T follicular helper cell (primary cell): ENCODE measurements around the gene MRPL28.
A peak's percentile ranks its signal among the peaks of the same experiment; 100 is the strongest.
"Not testable (repeated sequence)": the region's sequence is repeated elsewhere in the genome, so short reads cannot be mapped to it uniquely, and the experiment has no call there.

Experiments used
- DNase-seq: peaks from one replicate; pipeline ENCODE4 v3.0.0-alpha.2; 2020; ENCODE audit warnings: low read depth

Gene MRPL28

DNA sequence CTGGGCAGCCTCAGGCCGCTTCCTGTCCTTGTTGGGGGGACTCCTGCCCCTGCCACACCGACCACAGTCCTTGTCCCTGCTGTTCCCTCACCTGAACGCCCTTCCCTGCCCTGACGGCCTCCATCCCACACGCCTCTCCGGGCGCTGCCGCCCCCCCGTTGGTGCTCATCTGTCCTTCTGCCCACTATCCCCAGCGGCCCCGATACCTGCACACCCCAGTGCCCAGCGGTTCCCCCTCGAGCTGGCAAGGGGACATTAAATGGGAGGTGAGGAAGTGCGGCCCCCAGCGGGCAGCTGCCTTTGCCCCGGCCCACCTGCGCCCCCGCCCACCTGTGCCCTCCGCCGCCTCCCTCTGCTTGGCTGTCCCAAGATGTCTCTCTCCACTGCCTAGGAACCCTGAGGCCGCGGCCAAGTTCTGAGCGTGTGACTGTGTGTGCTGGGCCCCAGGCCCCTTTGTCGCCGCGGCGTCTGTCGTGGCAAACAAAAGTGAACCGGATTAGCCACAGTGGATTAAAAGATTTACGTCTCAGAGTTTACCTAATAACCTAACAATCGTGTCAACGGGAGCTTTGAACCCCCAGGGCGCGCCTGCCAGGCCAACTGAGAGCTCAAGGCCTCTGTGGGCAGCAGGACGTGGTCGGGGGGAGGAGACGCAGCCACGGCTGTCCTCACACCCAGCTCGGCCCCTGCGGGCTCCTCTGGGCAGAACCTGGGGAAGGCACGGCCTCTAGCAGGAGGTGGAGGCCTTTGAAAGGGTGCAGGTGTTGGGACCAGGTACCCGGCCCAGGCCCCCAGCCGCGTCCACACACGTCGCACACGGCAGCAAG lies 10.3 kb downstream of the MRPL28 start:
- DNase-seq: no peak

DNA sequence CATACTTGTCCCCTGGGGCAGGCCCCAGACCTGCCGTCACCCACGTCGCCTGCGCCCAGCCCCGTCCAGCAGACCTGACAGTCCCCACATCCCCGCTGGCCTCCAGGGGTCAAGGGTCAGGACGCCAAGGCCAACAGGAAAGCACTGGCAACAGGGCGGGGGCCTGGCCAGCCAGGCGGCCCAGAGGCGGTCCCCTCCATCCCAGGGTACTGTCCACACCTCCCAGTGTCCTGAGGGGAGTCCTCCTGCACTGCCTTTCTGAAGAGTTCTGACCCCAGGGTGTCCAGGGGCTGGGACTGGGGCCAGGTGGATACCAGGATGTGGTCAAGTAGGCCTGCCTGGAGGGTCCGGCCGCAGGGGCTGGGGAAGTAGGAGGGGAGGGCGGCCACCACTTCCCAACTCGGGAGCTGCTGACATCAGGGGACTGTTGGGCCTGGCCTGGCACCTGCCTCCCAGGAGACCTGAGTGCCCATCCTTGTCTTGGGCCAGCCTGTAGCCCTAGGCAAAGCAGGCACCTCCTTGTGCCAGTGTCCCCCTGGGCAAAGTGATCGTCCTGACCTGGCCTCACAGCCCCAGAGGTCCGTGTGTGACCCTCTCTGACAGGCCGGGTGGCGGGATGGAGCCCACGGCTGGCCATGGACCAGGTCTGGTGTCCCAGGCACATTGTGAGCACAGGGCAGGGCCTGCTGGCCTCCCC lies 11.1 kb downstream of the MRPL28 start:
- DNase-seq: no peak

DNA sequence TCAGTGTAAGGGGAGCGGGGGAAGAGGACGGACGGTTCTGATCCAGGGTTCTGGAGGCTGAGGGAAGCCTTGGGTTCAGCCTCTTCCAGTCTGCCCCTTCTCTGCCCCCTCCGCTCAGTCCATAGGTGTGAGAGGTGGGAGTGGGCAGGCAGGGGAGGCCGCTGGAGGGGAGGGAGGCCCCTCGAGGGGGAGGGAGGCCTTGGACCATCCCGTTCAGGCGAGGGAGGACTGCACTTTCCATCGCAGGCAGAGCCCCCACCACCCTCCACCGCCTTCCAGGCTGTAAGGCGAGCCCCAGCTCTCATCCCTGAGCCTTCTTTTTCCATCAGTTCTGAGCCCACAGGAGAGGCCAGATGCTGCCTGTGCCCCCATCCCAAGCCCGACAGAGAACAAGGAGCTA lies 13.6 kb downstream of the MRPL28 start:
- no peak for DNase-seq

DNA sequence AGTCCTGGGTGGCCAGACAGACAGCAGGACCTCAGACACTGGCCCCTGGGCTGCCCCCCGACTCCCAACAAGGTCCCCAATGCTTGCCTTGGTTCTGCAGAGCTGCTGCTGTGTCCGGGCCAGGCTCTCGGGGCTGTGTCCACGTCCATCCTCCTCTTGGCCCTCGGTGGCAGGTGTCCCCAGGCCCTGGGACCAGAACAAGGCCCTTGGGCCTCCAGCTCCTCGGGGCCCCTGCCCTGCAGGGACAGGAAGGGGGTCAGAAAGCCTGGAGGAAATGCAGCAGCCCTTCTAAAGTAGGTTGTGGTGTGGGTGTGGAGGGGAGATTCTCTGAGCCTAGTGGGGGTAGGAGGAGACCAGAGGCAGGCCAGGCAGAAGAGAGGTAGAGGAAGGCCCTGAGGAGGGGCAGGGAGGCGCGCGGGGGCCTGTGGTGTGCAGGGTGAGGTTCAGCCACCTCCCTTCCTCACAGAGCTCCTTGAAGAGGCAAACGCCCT lies 15.3 kb downstream of the MRPL28 start:
- no peak for DNase-seq

DNA sequence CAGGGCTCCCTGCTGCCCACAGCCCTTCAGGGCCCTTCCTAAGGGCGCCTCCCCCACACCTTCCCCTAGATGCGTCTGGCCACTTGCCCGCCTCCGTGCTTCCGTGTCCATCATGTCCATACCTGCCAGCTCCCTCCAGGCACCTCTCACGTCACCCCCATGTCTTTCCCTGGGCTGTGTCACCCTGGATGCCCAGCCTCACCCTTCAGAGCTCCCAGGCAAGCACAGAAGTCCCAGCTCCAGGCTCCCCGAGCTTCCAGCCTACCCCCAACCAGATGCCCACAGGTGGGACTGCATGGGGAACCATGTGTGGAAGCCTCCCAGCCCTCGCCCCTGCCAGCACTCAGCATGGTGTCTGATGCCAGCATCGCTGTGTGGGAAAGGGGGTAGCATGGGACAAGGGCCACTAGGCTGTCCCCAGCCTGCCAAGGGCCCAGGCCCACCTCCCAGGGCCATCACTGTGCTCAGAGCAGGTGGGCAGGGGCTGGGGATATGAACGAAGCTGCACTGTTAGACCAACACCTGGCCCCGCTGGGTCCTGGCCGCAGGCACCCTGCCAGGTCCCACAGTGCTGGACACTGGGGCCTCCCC lies 16.0 kb downstream of the MRPL28 start:
- no peak for DNase-seq

DNA sequence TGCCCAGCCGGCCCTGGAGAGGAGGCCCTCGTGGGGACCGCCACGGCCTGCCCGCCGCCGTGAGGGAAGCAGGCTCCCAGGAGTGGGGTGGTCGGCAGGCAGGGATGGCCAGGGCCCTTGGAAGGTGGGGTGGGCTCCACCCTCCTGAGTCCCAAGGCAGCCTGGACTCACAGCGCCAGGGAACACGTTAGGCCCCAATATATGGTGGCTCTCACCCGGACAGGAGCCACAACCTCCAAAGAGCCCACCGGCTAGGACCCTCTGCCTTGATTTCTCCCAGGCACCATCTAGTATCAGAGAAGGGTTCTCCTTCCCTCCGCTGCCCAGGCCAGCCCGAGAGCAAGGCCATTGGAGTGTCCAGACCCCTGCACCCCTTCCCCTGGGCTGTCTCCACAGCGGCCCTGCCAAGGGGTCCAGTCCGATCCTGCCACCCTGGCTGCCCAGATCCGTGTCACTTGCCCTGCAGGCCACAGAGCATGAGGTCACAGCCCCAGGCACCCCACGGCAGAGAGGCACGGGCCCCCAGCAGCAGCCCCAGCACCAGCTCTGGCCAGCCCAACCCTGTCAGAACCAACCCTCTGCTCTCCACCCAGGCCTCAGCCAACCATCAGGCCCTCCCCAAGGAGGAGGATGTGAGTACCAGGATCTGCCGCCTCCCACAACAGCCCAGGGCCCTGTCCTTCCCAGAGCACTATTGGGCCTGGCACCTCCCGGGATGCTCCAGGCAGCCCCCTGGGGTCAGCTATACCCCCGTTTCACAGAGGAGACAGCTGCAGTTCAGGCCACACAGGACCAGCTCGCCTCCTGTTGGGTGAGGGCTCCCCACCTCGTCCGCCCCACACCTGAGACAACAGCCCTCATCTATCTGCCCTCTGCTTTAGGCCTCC lies 16.7 kb downstream of the MRPL28 start:
- no peak for DNase-seq

DNA sequence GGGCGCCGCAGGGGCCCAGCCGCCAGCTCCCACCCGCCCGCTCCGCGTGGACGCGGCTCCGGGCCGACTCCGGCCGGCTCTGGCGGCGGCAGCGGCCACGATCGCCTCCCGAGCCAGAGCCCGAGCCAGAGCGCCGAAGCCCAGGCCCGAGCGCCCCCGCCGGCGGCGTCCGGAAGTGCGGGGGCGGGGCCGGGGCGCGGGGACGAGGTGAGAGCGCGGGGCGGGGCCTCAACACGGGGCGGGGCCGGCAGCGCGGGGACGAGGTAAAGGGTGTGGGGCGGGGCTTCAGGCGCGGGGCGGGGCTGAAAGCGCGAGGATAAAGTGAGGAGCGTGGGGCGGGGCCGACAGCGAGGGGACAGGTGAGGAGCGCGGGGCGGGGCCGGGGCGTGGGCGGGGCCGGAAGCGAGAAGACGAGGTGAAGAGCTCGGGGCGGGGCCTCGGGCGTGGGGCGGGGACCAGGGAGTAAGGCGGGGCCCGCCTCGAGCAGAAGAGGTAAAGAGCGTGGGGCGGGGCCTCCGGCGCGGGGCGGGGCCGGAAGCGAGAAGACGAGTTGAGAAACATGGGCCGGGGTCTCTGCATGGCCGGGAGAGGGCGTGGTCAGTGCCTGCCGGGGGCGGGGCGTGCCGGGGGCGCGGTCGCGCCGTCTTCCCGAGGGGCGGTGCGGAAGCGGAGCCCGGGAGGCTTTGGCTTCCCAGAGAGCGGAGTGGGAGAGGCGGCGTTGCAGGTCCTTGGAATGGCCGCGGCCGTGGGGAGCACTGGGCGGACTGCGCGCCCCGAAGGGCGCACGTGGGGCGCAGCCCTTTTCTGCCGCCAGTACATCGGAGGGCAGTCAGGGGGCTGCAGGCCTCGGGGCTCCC lies 17.6 kb downstream of the MRPL28 start, which contains the start of gene AXIN1:
Gene AXIN1 (minus strand): TSS at position 177 of the 857 bp plus-strand sequence. CDS start 5,698 bp downstream, outside the sequence.
- peak; percentile 100 for DNase-seq

DNA sequence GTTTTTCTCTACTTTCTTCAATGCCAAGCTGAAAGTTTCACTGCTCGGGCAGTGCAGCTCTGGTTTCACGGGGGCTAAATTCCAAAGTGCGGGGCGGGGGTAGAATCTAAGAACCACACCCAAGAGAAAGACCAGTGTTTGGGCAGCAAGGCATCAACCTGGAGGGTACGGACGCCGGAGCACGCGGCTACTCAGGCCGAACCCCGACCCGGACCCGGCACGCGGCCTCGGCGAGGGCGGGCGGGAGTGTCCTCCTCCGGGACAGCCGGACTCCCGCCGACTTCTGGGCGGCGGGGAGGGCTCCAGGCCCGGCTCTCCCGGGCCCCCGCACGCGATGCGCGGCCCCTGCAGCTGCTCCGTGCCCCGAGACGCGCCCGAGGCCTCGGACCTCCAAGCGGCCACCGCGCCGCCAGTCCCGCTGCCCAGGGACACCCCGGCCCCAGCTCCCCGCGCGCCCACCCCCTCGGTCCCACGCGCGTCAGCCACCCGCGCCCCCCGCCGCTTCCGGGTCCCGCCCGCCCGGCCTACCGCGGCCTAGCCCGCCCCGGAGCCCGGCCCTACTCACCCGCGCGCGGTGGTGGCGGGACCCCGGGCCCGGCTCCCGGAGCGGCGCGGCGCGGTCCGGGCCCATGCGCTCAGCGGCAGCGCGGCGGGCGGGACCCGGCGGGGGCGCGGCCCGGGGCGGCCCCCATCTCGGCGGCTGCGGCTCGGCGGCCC lies 18.4 kb downstream of the MRPL28 start:
- peak; percentile 21 for DNase-seq

DNA sequence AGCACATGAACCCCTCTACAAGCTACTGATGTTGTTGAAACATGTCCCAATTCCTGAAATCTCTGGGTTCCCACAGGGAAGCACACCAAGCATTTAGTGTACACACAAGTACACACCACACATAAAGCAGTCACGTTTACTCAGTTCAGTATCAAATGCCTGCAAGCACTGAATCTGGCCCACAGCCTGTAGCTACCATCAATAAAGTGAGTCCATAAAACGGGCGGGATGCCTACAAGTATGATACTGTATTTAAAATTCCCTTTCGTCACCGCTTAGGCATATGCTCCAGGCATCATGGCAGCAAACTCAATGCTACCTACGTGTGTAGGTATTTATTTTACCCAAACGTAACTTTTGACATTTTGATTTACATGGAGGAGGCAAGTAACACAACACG lies 20.1 kb downstream of the MRPL28 start:
- no peak for DNase-seq

DNA sequence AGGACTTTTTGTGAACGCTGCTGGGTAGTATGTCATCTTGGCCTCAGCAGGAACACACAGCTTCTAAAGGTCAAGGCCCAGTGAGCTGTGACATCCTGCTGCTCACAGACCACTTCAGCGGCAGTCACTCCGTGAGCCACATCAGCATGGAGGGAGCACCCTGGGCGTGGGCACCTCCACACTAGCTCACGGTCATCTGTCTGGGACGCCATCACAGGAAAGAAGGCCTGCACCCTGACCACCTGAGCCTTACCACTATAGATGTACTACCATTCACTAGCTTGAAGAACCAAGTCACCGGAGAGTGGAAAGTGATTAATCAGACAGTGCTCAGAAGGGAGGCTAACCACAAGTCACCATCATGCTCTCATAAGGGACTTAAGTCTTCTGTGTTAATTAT lies 21.1 kb downstream of the MRPL28 start:
- no peak for DNase-seq

DNA sequence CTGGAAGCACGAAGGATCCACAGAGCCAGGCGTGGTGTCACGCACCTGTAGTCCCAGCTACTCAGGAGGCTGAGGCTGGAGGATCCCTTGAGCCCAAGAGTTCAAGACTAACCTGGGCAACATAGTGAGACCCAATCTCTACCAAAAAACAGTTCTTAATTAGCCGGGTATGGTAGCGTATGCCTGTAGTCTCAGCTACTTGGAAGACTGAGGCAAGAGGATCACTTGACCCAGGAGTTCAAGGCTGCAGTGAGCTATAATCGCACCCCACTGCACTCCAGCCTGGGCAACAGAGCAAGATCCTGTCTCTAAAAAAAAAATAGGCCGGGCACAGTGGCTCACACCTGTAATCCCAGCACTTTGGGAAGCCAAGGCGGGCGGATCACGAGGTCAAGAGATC lies 21.8 kb downstream of the MRPL28 start:
- DNase-seq: not testable (repeated sequence)

DNA sequence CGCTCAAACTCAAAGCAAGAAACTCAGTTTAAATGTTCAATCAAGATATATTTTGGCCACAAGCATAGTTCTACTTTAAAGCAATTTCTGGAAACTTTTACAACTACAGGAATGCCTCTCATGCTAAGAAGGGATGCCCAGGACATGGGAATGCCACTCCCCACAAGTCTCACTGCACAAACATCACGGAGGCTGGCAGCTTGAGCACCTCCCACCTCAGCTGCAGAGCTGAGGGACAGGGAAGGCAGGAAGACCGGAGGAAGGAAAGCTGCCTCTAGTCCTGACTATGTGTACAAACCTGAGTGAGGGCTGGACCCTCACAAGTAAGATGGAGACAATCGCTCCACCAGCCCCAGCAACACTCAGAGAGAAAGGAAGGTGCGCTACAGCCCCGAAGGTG lies 23.1 kb downstream of the MRPL28 start:
- no peak for DNase-seq

DNA sequence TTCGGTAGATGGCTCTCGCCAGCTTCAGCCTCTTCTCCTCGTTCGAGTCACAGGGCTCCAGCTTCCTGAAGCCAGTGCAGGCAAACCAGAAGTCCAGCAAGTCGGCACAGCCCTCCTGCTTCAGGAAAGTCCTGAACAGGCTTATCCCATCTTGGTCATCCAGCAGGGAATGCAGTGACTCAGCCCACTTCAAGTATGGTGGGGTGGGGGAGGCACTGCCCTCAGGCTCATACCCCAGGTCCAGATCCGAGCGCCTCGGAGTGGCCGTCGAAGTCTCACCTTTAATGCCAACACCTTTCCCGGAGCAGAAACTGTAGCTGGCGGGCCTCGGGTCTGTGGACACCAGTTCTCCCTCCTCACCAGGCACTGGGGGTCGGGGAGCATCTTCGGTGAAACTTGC lies 23.8 kb downstream of the MRPL28 start:
- DNase-seq: no peak

DNA sequence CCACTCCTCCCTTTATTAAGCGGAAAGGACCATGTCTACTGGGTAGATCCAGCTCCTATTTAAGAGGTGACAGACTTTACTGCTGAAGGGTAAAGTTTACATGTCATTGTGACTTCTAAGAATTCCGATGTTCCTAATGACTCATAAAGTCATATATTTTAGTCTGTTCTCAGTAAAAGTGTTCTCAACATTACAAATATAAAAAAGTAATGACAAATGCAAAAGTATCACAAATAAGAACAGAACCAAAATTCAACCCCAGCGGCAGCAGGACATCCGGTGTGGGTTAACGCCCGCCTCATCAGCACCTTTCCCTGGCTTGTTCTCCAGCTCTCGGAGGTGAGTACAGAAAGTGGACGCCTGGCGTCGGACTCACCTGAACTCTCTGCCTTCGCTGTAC lies 24.6 kb downstream of the MRPL28 start:
- DNase-seq: no peak

DNA sequence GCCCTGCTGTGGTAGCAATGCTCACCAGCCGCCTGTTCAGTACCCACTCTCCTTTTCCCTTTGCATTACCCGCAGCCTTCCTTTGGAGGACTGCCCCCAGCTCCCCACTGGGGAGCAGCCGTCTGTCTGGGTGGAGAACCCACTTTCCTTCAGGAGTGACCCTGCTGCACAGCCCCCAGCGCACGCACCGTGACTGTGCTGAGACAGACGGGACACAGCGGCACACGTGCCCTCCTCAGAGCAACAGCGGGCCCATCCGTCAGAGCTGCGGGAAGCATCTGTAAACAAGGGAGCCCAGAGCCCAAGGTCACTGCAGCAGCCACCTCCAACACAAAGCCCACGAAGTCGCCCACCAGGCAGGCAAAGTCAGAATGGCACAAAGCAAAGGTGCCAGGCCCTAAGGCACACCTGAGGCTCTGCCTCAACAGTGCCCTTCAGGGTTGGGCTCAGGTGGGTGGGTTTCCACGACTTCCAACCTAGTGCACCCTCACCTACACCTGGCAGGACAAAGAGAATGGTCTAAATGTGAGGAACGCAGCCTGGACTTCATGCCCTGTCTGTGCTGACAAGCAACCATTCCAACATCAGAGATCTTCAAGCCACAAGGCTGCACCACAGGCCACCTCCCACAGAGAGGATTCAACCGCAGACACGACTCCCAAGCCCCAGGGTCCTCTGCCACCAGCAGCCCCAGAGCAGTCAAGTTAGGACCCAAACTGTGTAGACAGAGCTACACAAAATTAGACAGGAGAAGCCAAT lies 27.7 kb downstream of the MRPL28 start:
- no peak for DNase-seq

DNA sequence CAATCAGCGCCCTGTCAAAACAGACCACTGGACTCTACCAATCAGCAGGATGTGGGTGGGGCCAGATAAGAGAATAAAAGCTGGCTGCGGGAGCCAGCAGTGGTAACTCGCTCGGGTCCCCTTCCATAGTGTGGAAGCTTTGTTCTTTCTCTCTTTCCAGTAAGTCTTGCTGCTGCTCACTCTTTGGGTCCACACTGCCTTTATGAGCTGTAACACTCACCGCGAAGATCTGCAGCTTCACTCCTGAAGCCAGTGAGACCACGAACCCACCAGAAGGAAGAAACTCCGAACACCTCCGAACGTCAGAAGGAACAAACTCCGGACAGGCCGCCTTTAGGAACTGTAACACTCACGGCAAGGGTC lies 28.4 kb downstream of the MRPL28 start:
- DNase-seq: not testable (repeated sequence)

DNA sequence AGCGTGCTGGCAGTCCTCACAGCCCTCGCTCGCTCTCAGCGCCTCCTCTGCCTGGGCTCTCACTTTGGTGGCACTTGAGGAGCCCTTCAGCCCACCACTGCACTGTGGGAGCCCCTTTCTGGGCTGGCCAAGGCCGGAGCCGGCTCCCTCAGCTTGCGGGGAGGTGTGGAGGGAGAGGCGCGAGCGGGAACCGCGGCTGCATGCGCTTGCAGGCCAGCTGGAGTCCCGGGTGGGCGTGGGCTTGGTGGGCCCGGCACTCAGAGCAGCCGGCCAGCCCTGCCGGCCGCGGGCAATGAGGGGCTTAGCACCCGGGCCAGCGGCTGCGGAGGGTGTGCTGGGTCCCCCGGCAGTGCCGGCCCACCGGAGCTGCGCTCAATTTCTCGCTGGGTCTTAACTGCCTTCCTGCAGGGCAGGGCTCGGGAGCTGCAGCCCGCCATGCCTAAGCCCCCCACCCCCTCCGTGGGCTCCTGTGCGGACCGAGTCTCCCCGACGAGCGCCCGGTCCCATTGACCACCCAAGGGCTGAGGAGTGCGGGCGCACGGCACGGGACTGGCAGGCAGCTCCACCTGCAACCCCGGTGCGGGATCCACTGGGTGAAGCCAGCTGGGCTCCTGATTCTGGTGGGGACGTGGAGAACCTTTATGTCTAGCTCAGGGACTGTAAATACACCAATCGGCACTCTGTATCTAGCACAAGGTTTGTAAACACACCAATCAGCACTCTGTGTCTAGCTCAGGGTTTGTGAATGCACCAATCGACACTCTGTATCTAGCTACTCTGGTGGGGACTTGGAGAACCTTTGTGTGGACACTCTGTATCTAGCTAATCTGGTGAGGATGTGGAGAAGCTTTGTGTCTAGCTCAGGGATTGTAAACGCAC lies 29.0 kb downstream of the MRPL28 start:
- DNase-seq: not testable (repeated sequence)

DNA sequence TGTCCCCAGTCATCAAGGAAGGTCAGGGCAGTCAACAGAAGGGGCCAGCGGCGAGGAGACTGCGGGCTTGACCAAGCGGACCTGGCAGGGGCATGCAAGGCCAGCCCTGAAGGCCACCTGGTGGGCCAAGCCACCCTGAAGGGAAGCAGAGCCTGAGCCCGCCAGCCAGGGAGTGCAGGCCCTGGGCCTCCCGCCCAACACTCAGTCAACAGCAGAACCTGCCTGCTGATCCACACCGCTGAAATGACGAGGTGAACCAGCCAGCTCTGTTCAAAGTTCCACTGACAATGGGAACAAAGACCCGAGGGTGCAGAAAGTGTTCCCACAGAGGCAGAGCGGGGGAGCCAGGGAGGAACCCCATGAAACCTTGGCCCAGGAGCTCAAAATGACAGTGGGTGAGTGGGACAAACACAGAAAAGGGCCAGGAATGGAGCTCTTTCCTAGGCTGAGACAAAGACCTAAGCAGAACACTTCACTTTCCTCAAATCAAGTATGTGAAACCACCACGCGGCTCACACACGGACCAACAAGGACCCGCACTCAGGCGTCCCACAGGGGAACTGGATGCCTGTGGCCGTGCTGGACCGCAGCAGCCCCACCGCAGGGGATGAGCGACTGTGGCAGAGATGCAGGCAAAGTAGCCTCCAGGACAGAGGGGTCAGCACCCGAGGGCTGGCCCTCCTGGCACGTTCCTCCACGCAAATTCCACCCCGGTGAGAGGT lies 29.8 kb downstream of the MRPL28 start:
- no peak for DNase-seq
